HG03159 (cell line): Measurements from ENCODE around the gene GTF2F2.
"Not testable (repeated sequence)": the region's sequence is repeated elsewhere in the genome, so short reads cannot be mapped to it uniquely, and the experiment has no call there.

Experiments
- ATAC-seq: cut with Tn5 transposase; IDR thresholded peaks from one replicate; pipeline ENCODE4 v1.9.1; 2021; ENCODE audit warnings: mild to moderate bottlenecking, moderate library complexity; ENCODE audit not compliant: unreplicated experiment

Gene GTF2F2

GRCh38 chr13:45178349-45179162 is 58.2 kb downstream of the GTF2F2 start:
- ATAC-seq: no peak

DNA sequence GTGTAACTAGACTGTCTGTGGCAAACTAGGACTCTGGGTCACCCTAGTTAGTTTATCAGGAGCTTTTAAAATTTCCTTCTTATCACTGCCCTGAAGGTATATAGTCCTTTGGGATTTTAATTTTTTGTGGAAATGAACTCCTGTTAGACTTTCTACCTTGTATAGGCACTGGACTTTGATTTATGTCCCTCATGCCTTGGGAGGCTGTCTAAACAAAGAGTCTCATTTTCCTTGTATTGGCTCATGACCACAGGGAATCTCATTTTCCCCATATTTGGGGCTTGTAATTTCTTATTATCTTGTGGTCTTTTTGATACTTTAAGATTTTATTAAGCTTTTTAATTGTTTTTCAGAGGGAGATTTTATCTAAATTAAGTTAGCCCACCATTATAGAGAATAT is 59.1 kb downstream of the GTF2F2 start:
- no peak for ATAC-seq

- no peak for ATAC-seq
Measured at GRCh38 chr13:45180303-45180702, 60.0 kb downstream of the GTF2F2 start.

GRCh38 chr13:45180713-45181601 is 60.6 kb downstream of the GTF2F2 start:
- ATAC-seq: no peak

- ATAC-seq: no peak
Measured at GRCh38 chr13:45184693-45185092, 64.4 kb downstream of the GTF2F2 start.

DNA sequence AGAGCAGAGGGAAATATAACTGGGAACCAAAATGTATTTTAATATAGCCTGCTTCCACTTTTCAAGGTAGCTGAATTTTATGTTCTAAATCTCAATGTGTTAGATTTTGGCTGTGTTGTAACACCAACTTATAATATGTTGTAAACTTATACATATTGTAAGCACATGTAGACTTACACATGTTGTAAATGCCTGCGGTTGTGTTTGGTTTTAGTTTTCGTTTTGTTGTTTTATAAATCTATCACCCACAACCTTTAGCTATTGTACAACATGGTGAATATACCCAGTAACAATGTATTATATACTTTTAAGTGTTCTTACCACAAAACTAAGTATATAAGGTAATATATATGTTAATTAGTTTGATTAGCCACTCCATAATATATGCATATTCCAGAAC is 65.0 kb downstream of the GTF2F2 start:
- no peak for ATAC-seq

- not testable (repeated sequence) for ATAC-seq
Measured at GRCh38 chr13:45189077-45189476, 68.8 kb downstream of the GTF2F2 start.

DNA sequence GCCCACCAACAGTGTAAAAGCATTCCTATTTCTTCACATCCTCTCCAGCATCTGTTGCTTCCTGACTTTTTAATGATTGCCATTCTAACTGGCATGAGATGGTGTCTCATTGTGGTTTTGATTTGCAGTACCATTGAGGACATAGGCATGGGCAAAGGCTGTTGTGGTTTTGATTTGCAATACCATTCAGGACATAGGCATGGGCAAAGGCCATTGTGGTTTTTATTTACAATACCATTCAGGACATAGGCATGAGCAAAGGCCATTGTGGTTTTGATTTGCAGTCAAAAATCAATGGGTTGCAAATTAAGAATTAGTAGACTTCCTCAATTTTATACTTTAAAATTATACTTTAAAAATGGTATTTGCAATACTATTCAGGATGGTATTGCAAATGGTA is 69.2 kb downstream of the GTF2F2 start:
- not testable (repeated sequence) for ATAC-seq

DNA sequence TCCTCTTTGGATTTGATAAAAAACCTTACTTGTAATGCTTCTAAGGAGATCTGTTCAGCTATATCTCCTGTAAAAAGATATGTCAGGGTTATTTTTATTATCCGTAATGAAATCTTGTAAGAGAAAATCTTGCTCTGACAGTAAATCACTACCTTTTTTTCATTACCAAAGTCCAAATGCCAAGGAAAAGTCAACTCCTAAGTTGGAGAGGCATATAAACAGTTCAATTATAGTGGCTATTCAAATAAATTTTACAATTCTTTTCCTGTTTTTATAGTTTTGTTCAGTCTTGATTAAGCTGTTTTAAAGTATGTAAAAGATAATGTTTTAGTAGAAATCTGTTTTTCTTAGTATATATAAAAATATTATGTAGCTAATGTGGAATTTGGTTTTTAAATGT is 71.6 kb downstream of the GTF2F2 start:
- no peak for ATAC-seq

DNA sequence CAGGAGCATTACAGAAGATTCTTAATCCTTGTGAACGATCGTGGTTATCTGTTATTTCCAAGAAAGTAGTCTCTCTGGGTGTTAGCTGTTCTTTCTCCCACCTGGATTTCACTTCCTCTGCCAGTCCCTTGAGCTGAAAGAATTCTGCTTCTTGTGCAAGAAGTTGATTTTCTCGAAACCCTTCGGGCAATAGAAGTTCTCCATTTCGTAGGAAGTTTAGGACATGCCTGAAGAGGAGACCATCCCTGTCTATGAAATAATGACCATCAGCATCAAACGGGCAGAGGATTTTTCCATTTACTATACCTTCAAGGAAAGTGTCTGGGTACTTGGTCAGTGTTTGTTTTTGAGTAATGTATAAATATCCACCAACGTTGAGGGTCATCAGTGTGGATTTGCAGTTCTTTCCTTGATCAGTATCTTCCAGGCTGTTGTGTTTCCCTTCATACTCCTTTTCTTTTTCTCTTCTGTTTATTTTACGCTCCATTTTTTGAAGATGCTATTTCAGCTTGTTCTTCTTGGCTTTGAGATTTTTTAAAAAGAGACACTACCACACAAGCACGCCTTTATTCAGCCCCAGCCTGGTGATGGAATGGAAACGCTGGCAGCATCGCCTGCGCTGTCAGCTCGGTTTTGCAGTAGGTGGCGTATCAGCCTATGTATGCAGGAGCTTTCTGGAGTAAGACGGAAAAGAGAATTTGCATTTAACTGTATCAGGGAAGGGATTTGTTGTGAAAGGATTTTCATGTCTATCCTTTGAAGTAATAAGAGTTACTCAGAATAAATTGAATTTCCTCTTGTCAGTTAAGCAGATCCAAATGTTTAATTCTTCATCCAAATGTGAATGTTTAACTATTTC is 74.0 kb downstream of the GTF2F2 start:
- no peak for ATAC-seq

DNA sequence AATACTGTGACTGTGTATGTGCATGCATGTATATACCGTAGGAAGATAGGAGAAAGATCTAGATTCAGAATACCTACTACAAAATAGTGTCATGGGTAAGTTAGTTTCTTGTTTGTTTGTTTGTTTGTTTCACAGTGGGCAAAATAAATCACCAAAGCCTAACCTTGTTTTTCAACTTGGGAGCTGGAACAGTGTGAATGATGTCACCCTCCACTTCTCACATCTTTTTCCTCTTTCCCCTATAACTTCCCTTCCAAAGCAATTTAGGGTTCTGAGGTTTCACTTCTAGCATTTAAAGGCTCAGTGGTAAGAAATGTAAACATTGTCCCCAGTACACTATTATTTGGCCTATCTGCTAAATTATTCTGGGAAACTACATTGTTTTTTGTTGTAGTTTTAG is 75.1 kb downstream of the GTF2F2 start:
- no peak for ATAC-seq

GRCh38 chr13:45196096-45196495 is 75.8 kb downstream of the GTF2F2 start:
- no peak for ATAC-seq

DNA sequence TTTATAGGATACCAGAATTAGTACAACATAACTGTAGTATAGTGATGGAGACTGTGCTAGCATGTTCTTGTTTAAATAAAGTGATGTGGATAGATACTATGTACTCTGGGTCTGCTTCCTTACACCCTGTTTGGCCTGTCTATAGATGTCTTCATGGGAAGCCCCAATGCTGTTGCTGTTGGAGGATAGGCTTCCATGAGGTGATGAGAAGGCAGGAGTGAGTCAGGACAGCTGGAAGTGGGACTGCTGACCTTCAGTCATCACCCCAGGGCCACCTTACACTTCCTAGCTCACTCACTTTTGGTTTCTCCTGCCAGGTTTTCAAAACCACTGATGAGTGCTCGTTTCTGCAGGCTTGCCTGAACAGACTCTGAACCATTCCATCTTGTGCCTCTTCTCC is 76.3 kb downstream of the GTF2F2 start:
- ATAC-seq: no peak

DNA sequence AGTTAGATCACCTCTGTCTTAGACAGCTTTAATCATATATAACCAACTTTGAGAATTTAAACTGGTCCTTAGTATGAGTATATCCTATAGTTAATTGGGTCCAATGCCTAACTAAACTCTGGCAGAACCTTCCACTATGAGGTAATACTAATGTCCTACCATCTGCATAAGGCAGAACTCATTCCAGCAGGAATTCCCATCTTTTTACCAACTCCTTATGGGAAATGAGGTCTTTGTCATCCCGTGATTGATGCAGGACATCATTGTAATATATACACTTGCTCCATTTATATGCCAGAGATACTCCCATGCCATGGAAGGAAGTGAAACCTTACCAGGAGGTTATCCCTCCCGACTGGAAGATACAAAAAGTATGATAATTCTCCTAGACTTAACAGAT is 77.7 kb downstream of the GTF2F2 start:
- no peak for ATAC-seq

GRCh38 chr13:45198924-45199323 is 78.6 kb downstream of the GTF2F2 start:
- no peak for ATAC-seq

- ATAC-seq: no peak
Measured at GRCh38 chr13:45199711-45200110, 79.4 kb downstream of the GTF2F2 start.

DNA sequence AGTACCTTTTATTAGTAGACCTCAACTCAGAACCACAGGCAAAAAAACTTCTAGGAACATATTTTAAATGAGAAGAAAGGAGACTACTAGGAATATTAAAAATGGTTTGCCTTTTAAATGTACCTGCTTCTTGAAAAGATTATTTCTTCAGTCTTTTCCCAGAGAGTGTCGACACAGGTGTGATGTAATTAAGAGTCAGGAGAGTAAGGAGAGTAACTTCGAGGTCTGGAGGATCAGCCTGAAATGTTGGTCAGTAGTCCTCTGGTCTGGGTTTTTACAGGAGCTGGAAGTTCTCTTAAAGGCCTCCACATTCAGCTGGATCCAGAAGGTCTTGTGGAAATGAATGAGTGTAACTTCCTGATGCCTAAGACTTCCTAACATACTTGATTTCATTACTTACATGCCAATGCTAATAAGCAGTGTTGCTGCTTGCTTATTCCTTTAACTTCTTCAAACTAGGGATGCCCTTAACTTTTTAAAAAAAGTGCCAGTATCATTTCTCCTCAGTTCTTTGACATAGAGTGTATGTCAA is 80.5 kb downstream of the GTF2F2 start, which contains the start of gene KCTD4:
Gene KCTD4 (minus strand): TSS at position 345 of the 532 bp plus-strand sequence. CDS start 6,478 bp downstream, outside the sequence.
- ATAC-seq: no peak

- no peak for ATAC-seq
Measured at GRCh38 chr13:45205124-45205523, 84.8 kb downstream of the GTF2F2 start.

DNA sequence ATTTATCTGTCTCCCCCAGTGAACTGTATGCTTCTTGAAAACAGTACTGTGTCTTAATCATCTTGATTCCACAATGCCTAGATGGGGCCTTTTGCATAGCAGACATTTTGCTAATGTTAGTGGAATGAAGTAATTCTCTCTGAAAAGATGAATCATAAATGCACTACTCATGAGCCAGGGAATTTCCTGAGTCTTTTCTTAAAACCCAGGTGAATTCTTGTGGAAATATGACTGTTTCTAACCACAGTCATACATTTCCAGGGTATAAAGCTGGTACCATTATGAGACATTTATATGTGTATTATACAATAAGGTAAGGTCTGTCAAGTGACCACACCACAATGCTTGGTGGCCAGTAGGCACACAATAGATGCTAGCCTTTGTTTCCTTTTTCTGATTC is 86.0 kb downstream of the GTF2F2 start:
- peak; percentile 52 for ATAC-seq

GRCh38 chr13:45207319-45207718 is 87.0 kb downstream of the GTF2F2 start:
- ATAC-seq: no peak

DNA sequence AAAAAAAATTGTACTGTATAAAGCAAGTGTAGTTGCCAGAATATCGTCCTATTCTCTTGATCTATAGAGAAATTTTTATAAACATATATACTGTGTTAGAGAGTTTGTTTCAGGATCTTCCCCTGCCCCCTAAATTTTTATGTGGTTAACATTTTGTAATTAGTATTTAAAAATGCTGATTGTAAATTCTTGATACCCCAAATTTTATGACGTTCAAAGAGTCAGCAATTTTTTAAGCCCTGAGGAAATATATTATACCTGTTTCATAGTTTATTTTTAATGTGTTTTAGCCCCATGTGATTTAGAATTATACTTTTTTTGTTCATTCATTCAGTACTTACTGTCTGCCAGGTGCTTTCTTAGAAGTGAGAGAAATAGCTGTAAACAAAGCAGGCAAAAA is 87.8 kb downstream of the GTF2F2 start:
- ATAC-seq: no peak
